Smooth muscle cell of the brain vasculature (primary cell): ENCODE data around the gene TRANK1.
"Not testable (repeated sequence)": the region's sequence is repeated elsewhere in the genome, so short reads cannot be mapped to it uniquely, and the experiment has no call there.

Experiments
- DNase-seq: peaks from one replicate; pipeline ENCODE4 v3.0.0-alpha.2; 2012; ENCODE audit warnings: low read depth, low spot score

TRANK1 gene

DNA sequence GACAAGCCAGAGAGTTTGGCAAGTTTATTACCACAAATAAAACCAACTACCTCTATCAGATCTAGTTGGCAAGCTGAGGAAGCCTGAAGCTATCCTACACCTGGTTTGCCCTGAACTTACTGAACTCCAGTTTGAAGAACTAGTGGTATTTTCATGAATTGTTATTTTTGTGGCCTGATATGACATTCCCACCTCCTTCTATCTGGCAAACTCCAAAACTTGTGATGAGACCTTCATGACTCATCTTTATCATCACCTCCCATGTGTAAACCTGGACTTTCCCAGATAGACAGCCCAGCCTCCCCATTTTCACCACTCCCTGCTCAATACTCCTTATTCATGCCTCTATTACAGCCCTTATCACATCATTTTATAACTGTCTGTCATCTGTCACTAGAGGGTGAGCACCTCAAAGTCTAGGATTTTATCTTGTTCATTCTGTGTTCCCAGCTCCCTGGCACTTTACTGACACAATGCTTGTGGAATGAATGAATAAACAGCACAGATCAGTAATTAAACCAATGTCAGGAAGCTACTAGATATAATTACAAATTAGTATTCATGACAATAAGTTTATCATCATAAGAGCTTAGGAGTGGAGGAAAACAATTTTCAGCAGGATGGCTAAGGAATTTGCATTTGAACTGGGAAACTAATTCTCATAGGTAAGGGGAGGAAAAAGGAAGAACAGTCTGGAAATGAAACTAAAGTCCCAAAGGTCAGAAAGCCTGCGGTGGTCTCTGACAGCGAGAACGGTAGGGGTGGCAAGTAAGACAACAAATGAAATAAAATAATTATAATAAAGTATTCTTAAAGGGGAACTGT is 13.2 kb upstream of the TRANK1 start:
- DNase-seq: no peak

DNA sequence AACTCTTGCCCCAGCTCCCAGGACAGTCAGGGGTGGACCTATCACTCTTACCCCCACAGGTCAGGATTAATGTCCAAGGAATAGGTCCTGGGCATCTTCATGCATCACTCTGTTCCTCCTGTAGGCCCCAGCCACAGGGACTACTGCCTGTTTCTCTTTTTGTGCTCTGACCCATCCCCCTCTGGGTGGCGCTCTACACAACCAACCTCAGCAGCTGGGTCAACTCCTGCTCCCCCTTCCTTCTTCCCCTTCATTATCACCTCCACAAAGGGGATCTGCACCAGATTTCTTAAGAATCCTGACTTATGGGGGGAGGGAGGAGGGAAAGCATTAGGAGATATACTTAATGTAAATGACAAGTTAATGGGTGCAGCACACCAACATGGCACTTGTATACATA is 12.2 kb upstream of the TRANK1 start:
- DNase-seq: no peak

DNA sequence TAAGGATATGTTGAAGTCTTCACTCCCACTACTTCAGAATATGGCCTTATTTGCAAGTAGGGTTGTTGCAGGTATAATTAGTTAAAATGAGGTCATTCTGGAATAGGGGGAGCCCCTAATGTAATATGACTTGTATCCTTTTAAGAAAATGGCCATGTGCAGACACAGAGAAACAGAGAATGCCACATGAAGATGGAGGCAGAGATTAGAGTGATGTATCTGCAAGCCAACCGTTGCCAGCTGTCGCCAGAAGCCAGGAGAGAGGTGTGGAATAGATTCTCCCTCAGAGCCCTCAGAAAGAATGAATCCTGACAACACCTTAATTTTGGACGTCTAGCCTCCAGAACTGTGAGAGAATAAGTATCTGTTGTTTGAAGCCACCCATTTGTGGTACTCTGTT is 11.3 kb upstream of the TRANK1 start:
- DNase-seq: no peak

DNA sequence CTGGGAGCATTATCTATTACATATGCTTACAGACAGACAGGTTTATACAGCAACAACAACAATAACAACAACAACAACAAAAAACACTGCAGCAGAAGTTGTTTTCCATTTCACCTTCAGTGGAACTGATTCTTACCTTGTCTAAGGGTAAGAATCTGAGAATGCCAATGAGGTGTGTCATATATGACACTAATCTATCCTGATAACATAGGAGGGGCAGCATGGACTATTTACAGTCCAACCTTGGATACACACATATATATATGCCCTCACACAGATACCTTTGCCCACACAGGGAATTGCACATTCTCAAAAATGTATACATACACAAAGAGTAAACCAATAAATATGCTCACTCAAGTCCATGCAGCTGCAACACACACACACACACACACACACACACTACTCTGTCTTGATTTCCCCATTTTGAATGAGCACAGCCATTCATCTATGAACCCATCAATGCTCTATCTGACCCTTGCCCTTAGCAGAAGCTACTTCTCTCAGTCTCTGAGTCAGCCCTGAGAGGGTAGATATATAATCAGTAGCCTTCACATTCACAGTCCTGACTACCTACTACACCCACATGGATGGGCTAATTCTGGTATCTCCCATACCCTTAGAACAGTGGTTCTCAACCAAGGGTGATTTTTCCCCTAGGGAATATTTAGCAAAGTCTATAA is 9.7 kb upstream of the TRANK1 start:
- DNase-seq: no peak

DNA sequence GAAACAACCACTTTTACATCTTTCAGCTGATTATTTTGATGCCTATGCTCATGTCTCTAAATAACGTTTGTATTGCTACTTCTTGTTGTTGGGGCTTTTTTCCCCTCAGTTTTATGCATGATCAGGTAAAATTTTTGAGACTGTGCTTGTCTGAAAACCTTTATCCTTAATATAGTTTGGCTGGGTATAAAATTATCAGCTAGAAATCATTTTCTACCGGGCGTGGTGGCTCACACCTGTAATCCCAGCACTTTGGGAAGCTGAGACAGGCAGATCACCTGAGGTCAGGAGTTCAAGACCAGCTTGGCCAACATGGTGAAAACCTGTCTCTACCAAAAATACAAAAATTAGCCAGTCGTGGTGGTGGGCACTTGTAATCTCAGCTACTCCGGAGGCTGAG is 3.0 kb upstream of the TRANK1 start:
- not testable (repeated sequence) for DNase-seq

DNA sequence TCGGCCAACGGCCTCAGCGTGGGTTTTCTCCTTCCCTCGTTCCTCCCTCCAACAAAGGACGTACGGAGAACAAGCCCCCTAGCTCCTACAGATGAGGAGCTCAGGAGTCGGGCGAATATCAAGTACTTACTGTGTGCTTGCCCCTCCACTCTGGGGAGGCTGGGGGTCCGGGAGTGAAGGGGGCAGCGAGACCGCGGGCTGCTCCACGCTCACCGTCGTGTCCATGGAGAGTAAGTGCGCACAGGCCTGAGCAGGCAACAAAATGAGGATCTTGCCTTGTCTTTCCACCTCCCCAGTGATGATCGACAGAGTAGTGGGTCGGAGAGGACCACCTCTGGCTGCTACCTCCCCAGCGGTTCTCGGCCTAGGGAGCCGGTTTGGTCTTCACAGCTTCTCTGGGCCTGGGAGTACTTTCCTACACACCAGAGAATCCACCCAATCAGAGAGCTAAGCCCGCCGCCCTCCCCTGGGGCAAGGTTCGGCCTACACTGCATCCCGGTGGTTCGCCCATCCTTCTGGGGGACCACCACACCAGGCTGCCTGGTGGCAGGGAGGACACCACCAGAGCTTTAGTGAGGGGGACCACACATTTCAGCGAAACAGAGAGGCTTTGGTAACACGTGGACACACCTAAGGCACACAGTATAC is 603 bp upstream of the TRANK1 start:
- DNase-seq: no peak

DNA sequence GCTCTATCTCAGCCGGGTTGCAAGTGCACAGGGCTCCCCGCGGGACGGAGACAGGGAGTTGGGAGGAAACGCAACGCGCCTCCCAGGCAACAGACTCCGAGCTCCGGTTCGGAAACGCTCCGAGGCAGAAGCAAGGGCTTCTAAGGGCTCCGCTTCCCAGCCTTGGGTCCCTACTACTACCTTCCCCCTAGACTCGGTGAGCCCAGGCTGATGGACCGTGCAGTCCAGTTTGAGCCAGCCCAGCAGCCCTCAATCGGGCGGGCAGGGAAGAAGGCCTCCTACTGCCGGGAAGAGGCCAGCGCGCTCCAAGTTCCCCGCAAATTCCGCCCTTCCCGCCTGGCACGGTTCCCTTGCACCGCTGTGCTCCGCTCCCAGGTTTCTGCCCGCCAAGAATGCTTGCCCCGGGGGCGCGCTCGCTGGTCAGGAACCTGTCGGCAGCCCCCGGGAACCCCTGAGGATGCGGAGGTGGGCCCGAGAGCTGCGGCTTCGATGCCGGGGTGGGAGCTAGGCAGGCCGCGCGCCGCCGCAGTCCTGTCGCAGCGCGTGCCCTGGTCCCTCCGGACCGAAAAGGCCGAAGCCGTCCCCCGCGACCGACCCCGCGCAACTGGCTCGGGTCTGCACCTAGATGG is 728 bp downstream of the TRANK1 start:
- DNase-seq: peak; percentile 24

DNA sequence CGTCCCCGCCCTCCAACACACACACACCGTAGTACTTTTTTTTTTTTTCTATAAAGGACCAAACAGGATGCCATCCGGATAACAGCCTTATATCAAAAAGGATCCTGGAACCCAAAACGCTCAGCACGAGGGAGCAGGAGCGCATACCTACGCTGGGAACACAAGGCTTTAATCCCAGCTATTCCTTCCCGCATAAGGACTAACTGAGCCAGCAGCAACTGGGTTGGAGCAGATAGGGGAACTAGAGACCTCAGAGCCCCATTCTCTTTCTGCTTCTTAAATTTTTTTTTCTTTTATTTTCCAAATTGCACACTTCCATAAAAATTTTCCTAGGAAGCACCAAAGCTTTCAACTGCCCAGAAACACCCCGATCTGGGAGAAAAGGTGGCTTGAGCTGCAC is 1.3 kb downstream of the TRANK1 start:
- no peak for DNase-seq

DNA sequence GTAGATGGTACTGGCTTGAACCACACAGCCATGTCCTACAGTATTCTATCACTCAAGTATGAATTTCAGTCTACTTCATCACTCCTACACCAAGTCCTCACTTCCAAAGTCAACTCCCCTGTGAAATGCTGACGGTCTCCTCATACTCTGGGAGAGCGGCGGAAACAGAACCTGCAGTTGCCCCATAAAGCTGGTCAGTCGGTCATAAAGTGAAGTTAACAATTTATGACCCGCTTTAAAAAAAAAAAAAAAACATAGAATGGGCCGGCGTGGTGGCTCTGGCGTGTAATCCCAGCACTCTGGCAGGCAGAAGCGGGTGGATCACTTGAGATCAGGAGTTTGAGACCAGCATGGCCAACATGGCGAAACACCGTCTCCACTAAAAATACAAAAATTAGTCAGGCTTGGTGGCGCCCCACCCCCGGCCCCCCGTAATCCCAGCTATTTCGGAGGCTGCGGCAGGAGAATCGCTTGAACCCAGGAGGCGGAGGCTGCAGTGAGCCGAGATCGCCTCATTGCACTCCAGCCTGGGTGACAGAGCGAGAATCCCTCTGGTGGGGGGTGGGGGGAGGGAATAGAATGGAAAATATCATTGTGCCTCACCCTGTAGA is 2.1 kb downstream of the TRANK1 start:
- DNase-seq: no peak

DNA sequence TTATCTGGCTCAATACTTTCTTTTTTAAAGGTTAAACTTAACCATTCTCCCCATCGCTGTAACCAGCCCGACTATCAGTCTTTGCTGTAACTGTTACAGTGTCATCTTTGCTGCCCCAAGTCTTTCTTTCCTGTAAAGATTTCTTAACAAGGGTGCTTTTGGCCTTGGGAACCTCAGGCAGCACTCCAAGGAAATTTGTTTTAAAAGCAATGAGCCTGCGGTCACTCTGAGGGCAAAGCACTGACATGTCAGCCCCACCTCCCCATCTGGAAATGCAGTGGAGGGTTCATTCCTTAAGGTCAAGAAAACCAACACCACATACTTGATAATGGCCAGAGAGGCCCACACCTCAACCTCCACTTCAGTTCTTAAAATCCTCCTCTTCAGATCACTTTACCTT is 3.2 kb downstream of the TRANK1 start:
- no peak for DNase-seq

DNA sequence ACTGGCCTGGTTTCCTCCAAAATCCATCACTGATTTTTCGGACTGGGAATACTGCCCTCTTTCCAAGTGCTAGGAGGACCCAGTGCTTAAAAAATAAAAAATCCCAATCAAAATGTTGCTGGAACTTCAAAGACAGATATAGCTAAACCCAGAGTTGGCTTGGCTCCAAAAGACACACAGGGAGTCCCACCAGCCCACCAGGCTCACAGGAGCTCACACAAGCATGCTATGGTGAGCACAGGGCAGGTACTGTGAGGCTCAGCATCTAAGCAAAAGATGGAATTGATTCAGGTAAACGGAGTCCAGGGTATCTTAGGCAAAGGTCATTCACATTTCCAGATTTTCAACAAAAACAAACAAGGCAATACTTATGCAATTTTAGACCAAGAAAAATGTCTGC is 3.7 kb downstream of the TRANK1 start:
- no peak for DNase-seq

DNA sequence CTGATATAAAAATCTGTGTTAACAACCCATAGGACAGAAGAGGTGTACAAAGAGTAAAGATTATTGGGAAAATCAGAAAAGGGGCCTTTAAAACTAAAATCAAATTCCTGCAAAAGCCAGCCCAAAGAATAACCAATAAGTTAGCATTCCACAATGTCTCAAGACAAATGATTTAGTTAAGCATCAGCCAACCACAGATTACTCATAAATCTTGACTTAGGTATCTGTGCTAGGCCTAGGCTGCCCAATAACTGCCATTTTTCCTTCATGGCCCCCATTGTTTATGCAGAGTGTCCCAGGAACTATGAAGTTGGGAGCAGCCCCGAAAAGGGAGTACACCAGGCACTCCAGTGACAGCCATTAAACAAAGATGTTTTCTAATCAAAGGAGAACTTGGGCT is 7.4 kb downstream of the TRANK1 start:
- DNase-seq: no peak

DNA sequence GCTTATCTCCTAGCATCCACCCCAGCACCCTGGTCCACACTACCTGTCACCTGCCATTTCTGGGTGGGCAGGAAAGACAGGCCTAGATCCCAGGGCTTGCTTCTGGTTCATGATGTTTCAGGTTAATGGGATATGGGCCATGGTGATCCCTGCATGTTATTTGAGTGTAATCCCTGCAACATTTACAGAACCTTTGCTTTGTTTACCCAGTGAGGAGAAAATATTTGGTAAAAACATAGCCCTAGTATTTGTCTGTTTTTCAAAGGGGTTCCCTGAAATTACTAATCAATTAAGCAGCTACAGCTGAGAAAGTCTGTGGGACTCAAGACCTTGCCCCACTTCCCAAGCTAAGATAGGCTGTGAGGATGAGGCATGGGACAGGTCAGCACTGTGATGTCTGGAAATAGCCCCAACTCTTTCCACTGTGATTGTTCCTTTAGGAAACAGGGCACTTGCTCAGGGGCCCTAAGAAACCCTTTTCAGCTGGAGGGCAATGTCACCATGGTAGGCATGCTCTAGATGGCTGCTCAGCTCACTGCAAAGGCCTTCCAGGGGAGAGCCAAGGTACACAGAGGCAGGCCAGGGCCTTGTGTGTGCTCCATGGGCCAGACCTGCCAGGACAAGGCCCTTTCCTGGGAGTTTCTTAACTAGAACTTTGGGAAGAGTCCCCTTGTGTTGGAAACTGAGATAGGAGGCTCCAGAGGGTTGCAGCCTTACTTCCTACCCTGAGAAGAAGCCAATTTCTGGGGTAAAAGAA is 11.1 kb downstream of the TRANK1 start:
- no peak for DNase-seq

DNA sequence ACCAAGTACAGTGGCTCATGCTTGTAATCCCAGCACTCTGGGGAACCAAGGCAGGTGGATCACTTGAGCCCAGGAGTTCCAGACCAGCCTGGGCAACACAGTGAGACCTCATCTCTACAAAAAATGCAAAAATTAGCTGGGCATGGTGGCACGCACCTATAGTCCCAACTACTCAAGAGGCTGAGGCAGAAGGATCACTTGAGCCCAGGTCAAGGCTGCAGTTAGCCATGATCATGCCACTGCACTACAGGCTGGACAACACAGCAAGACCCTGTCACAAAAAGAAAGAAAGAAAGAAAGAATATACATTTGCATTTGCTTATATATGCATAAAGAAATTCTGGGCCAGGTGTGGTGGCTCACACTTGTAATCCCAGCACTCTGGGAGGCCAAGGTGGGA is 13.4 kb downstream of the TRANK1 start:
- not testable (repeated sequence) for DNase-seq

DNA sequence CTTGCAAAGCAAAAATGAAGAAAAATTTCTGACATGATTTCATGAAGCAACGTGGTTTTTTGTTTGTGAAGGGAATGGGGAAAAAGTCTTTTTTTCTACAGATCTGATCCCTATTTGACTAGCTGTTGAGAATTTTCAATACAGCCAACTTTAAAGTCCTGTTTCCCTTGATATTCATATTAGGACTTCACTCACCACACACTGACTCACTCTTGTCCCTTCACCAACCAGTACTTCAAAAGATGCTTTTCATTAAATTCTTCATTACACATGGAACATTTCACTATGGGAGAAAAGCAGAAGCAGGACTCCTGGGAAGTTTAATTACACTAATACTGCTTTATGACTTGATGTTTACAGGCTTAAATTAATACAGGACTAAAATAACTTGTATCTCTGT is 16.6 kb downstream of the TRANK1 start:
- DNase-seq: no peak

DNA sequence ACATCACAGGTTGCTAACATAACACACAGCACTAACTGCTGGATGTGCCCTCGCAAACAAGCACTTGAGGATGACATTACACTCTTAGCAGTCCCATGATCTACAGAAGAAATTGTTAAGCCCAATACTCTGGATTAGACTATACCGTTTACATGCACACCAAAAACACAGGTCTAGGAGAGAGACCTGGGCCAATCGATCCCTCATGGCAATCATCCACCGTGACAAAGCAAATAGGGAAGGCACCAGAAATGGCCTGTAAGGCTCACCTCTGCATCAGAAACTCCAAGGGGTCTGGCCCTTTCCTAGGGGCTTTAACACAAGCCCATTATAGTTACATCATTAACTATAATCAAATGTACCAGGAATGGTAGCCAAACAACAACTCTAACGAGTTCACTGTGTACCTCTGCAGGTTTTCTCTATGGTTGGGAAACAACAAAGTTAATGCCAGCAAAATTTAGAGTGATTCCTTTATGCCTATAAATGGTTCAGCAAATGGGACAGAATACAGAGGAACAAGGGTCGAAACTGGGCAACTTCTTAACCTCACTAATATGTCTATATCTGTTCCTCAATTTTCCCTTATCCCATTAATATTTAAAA is 18.5 kb downstream of the TRANK1 start:
- no peak for DNase-seq

DNA sequence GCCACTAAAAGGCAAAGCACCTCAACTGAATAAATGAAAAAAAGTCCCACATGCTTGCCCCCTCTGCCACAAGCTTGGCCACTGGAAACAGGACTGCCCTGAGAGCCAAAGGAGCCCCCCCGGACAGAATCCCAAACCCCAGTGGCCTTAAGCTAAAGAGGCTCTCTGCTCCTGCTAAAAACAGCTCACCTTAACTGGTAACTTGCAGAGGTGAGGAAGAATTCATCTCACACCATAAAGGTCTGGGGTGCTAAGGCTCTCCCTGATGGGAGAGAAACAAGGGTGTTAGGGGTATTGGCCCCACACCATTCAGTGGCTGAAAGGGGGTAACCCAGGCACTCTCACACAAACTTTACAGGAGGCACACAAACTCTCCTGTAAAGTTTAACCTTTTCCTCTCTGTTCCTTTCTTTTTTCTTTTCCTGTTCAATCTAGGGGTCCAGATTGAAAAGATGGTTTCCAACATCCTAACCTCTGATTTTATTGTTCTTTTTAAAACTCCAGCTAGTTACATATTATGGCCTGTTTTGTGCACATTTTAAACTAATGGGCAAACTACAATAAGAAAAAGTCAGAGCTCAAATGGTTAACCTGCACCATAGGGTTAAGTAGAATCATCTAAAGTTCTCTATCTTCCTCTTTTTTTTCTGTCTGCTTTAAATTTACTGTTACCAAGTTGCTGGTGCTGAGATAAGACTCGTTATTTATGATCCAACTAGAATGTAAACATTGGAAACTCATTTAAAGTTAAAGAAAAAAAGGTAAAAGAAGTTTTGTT is 19.9 kb downstream of the TRANK1 start:
- no peak for DNase-seq

DNA sequence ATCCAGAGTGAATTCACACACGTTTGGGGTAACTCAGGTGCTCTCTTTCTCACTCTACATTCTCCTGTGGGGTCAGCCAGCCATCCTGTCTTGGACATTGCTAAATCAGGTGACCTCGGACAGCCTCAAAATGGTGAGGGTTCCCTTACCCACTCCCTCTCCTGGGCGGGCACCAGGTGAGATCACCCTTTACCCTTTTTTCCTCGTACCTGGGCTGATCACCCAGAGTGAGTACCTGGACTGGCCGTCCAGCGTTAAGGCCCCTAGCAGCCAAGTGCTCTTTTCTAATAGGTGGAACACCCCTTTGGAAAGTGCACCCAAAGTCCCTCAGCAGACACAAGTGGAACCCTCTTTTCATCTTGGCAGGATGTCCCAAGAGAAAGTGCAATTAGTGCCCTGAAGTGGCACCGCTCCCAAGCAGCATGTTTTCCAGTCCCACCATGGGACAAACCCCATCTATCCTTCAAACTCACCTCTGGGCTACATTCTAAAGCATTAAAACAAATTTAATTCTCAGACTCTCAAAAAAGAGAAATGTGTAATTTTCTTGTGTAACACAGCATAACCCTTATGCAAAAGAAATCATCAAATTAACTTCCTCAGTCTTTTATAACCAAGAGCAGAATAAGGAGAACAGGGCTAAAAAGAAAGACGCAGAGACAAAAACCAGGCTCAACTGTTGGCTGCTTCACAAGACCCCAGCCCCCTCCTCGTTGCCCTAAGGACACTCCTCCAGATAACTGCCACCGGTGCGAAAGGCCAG is 20.7 kb downstream of the TRANK1 start:
- no peak for DNase-seq

DNA sequence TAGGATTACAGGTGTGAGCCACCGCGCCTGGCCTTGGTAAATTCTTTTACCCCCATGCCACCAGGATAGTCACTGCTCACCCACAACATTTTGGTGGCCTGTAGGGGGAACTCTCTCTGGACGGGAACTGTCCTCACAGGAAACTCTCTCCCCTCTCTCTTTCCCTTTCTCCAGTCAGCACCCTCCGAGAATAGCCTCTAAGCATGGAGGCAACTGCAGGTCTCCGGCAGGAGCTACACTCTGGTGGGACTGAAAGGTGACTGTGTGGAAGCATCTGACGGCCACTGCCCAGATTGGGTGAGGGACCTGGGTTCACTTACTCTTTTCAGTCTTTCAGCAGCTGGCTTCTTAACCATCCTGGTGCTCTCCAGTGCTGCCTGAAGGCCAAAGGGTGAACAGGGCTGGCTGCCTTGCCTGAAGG is 21.3 kb downstream of the TRANK1 start:
- no peak for DNase-seq
